ENCODE measurements around the gene NUDC. TPM values are rescaled to one million over a fixed set of nuclear protein-coding genes. Genes with fewer than 3 reads are reported as not detected.
A peak's percentile ranks its signal among the peaks of the same experiment; 100 is the strongest.

The NUDC gene
- total and polyA plus RNA-seq, 2 of the 13 experiments (the other 11 are each of a cell fraction or from before 2014, with no cell fraction given), result 34.7 to 104 TPM

DNA sequence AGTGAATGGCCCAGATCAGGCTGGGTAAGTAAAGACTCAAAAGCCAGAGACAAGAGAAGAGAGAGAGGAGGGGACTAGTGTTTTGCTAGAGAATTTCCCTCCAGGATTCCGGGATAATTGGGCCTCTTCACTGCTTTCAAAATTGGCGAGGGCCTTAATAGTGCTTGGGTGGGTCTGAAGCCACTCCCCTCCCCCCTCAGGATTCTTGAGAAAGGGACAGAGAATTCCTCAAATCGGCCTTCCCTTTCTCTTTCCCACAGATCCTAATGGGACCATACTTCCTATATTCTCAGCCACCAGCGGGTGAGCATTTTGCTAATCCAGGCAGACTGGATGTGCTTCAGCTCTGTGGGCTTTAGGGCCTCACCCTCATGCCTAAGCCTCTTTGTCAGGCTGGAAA is 46.6 kb upstream of the NUDC start:
- no peak for TF ChIP-seq HNRNPL (IDR thresholded peaks at IDR 0.05; ENCODE audit: low read depth, low read length)
- TF ChIP-seq ESRRA (CRISPR knock-in tag; IDR thresholded peaks at IDR 0.05; ENCODE audit: low read depth), result no peak
- TF ChIP-seq MEF2D (CRISPR knock-in tag; IDR thresholded peaks at IDR 0.05), result no peak
- no peak for TF ChIP-seq HNRNPLL (IDR thresholded peaks at IDR 0.05; ENCODE audit: low read depth, low read length, poor library complexity, severe bottlenecking)
- TF ChIP-seq, protein P1, sequence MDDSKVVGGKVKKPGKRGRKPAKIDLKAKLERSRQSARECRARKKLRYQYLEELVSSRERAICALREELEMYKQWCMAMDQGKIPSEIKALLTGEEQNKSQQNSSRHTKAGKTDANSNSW (CRISPR knock-in tag; IDR thresholded peaks at IDR 0.05; ENCODE audit: borderline replicate concordance), result no peak
- no peak for TF ChIP-seq YY1 (IDR thresholded peaks at IDR 0.05; ENCODE audit: insufficient read depth, insufficient replicate concordance, low read depth, low read length)
- TF ChIP-seq SOX13 (IDR thresholded peaks at IDR 0.05), result no peak
- no peak for TF ChIP-seq SOX13 (CRISPR knock-in tag; conservative IDR thresholded peaks at IDR 0.05 in 1 of 2, IDR thresholded peaks at IDR 0.05 in 1 of 2)

DNA sequence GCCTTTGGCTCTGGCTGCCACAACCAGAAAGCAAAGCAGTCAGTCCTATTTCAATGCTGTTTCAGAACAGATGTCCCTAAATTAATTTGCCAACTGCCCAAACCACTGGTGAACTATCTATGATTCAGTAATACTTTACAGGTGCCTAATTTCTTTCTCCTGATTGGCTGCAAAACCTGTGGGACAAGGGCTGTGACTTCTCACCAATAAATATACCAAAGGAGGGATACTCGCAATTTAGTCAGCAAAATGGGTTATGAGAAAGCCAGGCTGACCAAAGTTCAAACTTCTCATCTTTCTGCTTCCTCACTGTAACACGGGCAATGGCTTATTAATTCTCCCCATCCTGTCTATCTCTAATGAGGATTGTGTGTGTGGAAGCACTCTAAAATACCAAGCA is 44.2 kb upstream of the NUDC start:
- intact Hi-C loops (cut with micrococcal nuclease; ENCODE audit: unreplicated experiment) (loop anchor here (5.0 to 10.0 kb wide), 2 partner anchors 65 to 273 kb away; no protein-coding TSS in a partner anchor), in situ Hi-C loops (cut with HindIII; ENCODE audit: extremely low pct_ligation_motif_present, low pct_unique_long_range_greater_than_20kb) (no loop called here)
- no peak overlapping the region for H3K27ac ChIP-seq (ENCODE audit: extremely low read length, insufficient read depth, low read length)
- H3K36me3 ChIP-seq (replicated peaks in 1 of 2; ENCODE audit: control insufficient read depth in 1 of 2, insufficient read depth in 2 of 2, low read length in 2 of 2), result peaks cover 11 to 25% of the 10 kb centered on the region in 2 experiments
- H4K20me1 ChIP-seq (ENCODE audit: insufficient read depth, low read length), result no peaks in the 10 kb centered on the region
- FAIRE-seq (no peak), DNase-seq (ENCODE audit: low spot score) (no peak), ATAC-seq (no peak)
- no peaks in the 10 kb centered on the region for H3K79me2 ChIP-seq (ENCODE audit: insufficient read depth, low read length)
- no peak overlapping the region for H2AFZ ChIP-seq (ENCODE audit: low read length)
- H3K9me3 ChIP-seq (ENCODE audit: low read length), result no peaks in the 10 kb centered on the region
- peaks cover 24% of the 10 kb centered on the region for H3K4me1 ChIP-seq (ENCODE audit: insufficient read depth, low read length)
- H3K4me3 ChIP-seq (replicated peaks in 1 of 3; ENCODE audit: insufficient read depth in 1 of 3, low read depth in 2 of 3, low read length in 3 of 3), result no peak overlapping the region
- TF ChIP-seq, protein P2, sequence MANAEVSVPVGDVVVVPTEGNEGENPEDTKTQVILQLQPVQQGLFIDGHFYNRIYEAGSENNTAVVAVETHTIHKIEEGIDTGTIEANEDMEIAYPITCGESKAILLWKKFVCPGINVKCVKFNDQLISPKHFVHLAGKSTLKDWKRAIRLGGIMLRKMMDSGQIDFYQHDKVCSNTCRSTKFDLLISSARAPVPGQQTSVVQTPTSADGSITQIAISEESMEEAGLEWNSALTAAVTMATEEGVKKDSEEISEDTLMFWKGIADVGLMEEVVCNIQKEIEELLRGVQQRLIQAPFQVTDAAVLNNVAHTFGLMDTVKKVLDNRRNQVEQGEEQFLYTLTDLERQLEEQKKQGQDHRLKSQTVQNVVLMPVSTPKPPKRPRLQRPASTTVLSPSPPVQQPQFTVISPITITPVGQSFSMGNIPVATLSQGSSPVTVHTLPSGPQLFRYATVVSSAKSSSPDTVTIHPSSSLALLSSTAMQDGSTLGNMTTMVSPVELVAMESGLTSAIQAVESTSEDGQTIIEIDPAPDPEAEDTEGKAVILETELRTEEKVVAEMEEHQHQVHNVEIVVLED (CRISPR knock-in tag; IDR thresholded peaks at IDR 0.05; ENCODE audit: borderline replicate concordance), result no peak
- TF ChIP-seq HNF4A (CRISPR knock-in tag; IDR thresholded peaks at IDR 0.05) (0 out of 2 replicates have a peak, but pooled peaks have one; percentile 18), ZNF547 (CRISPR knock-in tag; IDR thresholded peaks at IDR 0.05) (0 out of 2 replicates have a peak, but pooled peaks have one; percentile 31)
- no TSS peak for BruUV-seq (replicated peaks)
- ChIA-PET CTCF (ENCODE audit: low intra/inter-chr PET ratio, low total read pairs) (interaction anchor here (1.5 to 2.5 kb wide), 2 partner anchors 24 to 67 kb away, joined by 14 to 26 read pairs; no protein-coding TSS in a partner anchor), POLR2A (no interaction called here)
- no peaks in the 10 kb centered on the region for H3K27me3 ChIP-seq (ENCODE audit: control insufficient read depth in 1 of 2, insufficient read depth in 2 of 2, low read length in 2 of 2)
- WGBS (ENCODE audit: low lambda C conversion rate), result 73% methylated on average over 2 of the region's 2 CpGs
- no peak overlapping the region for H3K9ac ChIP-seq (ENCODE audit: insufficient read depth, low read depth, low read length)
- no peak overlapping the region for H3K4me2 ChIP-seq (ENCODE audit: low read depth, low read length)

More for the DNA sequence above, 46.6 kb upstream of the NUDC start:
- in situ Hi-C loops (cut with HindIII; ENCODE audit: extremely low pct_ligation_motif_present, low pct_unique_long_range_greater_than_20kb), result no loop called here
- no peaks in the 10 kb centered on the region for H4K20me1 ChIP-seq (ENCODE audit: insufficient read depth, low read length)
- no peak for ATAC-seq
- H3K79me2 ChIP-seq (ENCODE audit: insufficient read depth, low read length), result no peaks in the 10 kb centered on the region
- 87% methylated on average over 4 of the region's 4 CpGs for WGBS (ENCODE audit: low lambda C conversion rate)
- peaks cover 11 to 14% of the 10 kb centered on the region in 2 experiments for H3K36me3 ChIP-seq (replicated peaks in 1 of 2; ENCODE audit: control insufficient read depth in 1 of 2, insufficient read depth in 2 of 2, low read length in 2 of 2)
- CTCF ChIA-PET (ENCODE audit: low intra/inter-chr PET ratio, low total read pairs), result no interaction called here
- H3K4me3 ChIP-seq (replicated peaks in 1 of 3; ENCODE audit: insufficient read depth in 1 of 3, low read depth in 2 of 3, low read length in 3 of 3), result no peak overlapping the region
- POLR2A ChIA-PET, result no interaction called here
- no peak for FAIRE-seq
- BruUV-seq (replicated peaks), result no TSS peak
- DNase-seq (ENCODE audit: low spot score), result no peak
- intact Hi-C loops (cut with micrococcal nuclease; ENCODE audit: unreplicated experiment), result loop anchor here (5.0 to 10.0 kb wide), 2 partner anchors 63 to 270 kb away; no protein-coding TSS in a partner anchor
- H3K4me1 ChIP-seq (ENCODE audit: insufficient read depth, low read length), result peaks cover 9% of the 10 kb centered on the region
- H3K27me3 ChIP-seq (ENCODE audit: control insufficient read depth in 1 of 2, insufficient read depth in 2 of 2, low read length in 2 of 2), result no peaks in the 10 kb centered on the region
- H3K9me3 ChIP-seq (ENCODE audit: low read length), result no peaks in the 10 kb centered on the region
- no peak overlapping the region for H2AFZ ChIP-seq (ENCODE audit: low read length)
- no peak overlapping the region for H3K27ac ChIP-seq (ENCODE audit: extremely low read length, insufficient read depth, low read length)
- no peak overlapping the region for H3K4me2 ChIP-seq (ENCODE audit: low read depth, low read length)
- H3K9ac ChIP-seq (ENCODE audit: insufficient read depth, low read depth, low read length), result no peak overlapping the region

Data from HepG2 (cell line).